ENCODE results near the gene IGF2R.
"Not testable (repeated sequence)": the region's sequence is repeated elsewhere in the genome, so short reads cannot be mapped to it uniquely, and the experiment has no call there.

GRCh38 chr6:160000893-160001427 lies 32.1 kb downstream of the IGF2R start:
- TF ChIP-seq, protein P1, sequence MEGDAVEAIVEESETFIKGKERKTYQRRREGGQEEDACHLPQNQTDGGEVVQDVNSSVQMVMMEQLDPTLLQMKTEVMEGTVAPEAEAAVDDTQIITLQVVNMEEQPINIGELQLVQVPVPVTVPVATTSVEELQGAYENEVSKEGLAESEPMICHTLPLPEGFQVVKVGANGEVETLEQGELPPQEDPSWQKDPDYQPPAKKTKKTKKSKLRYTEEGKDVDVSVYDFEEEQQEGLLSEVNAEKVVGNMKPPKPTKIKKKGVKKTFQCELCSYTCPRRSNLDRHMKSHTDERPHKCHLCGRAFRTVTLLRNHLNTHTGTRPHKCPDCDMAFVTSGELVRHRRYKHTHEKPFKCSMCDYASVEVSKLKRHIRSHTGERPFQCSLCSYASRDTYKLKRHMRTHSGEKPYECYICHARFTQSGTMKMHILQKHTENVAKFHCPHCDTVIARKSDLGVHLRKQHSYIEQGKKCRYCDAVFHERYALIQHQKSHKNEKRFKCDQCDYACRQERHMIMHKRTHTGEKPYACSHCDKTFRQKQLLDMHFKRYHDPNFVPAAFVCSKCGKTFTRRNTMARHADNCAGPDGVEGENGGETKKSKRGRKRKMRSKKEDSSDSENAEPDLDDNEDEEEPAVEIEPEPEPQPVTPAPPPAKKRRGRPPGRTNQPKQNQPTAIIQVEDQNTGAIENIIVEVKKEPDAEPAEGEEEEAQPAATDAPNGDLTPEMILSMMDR (IDR thresholded peaks at IDR 0.05; ENCODE audit: low read depth, low read length): not testable (repeated sequence)
- not testable (repeated sequence) for TF ChIP-seq POLR2A (IDR thresholded peaks at IDR 0.05; ENCODE audit: extremely low read depth, insufficient read length); MYC (IDR thresholded peaks at IDR 0.05; ENCODE audit: low read depth, low read length)
- TF ChIP-seq, protein P2, sequence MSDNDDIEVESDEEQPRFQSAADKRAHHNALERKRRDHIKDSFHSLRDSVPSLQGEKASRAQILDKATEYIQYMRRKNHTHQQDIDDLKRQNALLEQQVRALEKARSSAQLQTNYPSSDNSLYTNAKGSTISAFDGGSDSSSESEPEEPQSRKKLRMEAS (IDR thresholded peaks at IDR 0.05; ENCODE audit: low read depth, low read length): not testable (repeated sequence)
